Measurements from ENCODE around the gene STK24. TPM values are rescaled to one million over a fixed set of nuclear protein-coding genes. Genes with fewer than 3 reads are reported as not detected.
"Not testable (repeated sequence)": the region's sequence is repeated elsewhere in the genome, so short reads cannot be mapped to it uniquely, and the experiment has no call there.

Gene STK24
- total and polyA plus RNA-seq, 2 experiments from 2014 or later, result 83.3 to 98.0 TPM

DNA sequence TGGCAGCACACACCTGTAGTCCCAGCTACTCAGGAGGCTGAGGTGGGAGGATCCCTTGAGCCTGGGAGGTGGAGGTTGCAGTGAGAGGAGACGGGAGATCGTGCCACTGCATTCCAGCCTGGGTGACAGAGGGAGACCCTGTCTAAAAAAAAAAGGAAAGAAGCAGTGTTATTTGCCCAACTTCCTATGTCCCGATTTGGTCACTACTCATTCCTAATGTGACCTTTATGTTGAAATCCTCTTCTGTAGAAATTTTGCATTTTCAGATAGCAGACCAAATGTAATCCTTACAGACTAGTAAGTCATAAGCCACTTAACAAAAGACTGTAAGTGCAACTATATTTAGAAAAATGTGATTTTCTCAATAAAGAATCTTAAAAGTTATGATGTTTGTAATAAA, 18.2 kb upstream of the STK24 start:
- Histone ChIP-seq H3K4me1 (ENCODE audit: low read depth) (no peaks in the 10 kb centered on the region), H3K9me3 (ENCODE audit: low read depth) (no peaks in the 10 kb centered on the region), H3K27me3 (no peaks in the 10 kb centered on the region), H3K36me3 (no peaks in the 10 kb centered on the region), H3K27ac (no peak overlapping the region), H3K4me3 (no peak overlapping the region)
- DNase-seq (ENCODE audit: low read depth in 1 of 2, low spot score in 1 of 2), result no peak
- TF ChIP-seq, protein P1, sequence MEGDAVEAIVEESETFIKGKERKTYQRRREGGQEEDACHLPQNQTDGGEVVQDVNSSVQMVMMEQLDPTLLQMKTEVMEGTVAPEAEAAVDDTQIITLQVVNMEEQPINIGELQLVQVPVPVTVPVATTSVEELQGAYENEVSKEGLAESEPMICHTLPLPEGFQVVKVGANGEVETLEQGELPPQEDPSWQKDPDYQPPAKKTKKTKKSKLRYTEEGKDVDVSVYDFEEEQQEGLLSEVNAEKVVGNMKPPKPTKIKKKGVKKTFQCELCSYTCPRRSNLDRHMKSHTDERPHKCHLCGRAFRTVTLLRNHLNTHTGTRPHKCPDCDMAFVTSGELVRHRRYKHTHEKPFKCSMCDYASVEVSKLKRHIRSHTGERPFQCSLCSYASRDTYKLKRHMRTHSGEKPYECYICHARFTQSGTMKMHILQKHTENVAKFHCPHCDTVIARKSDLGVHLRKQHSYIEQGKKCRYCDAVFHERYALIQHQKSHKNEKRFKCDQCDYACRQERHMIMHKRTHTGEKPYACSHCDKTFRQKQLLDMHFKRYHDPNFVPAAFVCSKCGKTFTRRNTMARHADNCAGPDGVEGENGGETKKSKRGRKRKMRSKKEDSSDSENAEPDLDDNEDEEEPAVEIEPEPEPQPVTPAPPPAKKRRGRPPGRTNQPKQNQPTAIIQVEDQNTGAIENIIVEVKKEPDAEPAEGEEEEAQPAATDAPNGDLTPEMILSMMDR (IDR thresholded peaks at IDR 0.05; ENCODE audit: low read depth, low read length), result no peak

DNA sequence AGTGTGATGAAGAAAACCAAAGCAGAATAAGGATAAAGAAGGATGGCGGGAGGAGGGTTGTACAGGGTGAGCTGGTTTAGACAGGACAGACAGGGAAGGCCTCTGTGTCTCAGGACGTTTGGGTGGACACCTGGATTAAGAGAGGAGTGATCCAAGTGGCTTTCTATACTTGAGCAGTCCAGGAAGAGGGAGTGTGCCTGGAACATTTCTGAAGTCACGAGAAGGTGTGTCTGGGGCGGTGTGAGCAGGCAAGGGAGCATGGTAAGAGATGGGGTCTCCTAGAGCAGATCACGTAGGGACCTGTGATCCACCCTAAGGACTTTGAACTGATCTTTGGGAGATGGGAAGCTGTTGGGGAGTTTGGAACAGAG, 15.4 kb upstream of the STK24 start:
- no peaks in the 10 kb centered on the region for H3K27me3 ChIP-seq
- TF ChIP-seq, protein P1 (IDR thresholded peaks at IDR 0.05; ENCODE audit: low read depth, low read length), result no peak
- H3K4me1 ChIP-seq (ENCODE audit: low read depth), result no peaks in the 10 kb centered on the region
- H3K36me3 ChIP-seq, result no peaks in the 10 kb centered on the region
- no peaks in the 10 kb centered on the region for H3K9me3 ChIP-seq (ENCODE audit: low read depth)
- H3K27ac ChIP-seq, result no peak overlapping the region
- no peak overlapping the region for H3K4me3 ChIP-seq
- no peak for DNase-seq (ENCODE audit: low read depth in 1 of 2, low spot score in 1 of 2)

DNA sequence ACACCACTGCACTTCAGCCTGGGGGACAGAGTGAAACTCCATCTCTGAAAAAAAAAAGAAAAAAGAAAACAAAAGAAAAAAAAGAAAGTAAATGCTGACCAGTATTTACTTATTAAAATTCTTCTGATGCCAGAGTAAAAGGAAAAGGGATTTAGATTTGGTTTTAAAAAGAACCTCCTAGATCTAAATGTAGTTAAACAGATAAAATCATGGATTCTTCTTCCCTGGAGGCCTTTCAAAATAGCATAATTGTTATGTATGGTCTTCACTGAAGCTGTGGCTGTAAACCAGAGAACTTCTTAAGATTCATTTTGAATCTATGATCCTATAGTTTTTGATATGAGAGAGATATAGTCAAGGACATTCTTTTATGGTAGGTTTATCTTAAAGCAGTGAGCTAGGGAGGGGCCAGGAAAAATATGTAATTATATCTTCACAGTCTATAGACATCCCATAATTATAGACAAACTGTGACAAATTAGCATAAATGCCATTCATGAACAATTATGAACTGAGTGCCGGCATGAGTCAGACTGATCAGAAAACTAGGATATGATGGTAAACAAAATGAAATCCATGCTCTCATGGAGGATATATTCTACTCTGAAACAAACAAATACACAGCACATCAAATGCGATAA, 14.9 kb upstream of the STK24 start:
- no peaks in the 10 kb centered on the region for H3K9me3 ChIP-seq (ENCODE audit: low read depth)

DNA sequence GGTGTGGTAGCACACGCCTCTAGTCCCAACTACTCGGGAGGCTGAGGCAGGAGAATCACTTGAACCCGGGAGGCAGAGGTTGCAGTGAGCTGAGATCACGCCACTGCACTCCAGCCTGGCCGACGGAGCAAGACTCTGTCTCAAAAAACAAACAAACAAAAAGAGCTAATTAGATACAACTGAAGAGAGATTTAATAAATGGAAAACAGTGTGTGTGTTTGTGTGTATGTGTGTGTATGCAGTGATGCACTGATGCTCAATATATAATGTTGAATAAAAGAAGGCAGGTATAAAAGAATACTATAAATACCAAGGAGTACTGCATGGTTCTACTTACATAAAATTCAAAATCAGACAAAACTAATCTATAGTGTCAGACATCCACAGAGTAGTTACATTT, 13.6 kb upstream of the STK24 start:
- H3K4me3 ChIP-seq; H3K27me3 ChIP-seq; H3K36me3 ChIP-seq; H3K27ac ChIP-seq; H3K4me1 ChIP-seq (ENCODE audit: low read depth); H3K9me3 ChIP-seq (ENCODE audit: low read depth); DNase-seq (ENCODE audit: low read depth in 1 of 2, low spot score in 1 of 2): not testable (repeated sequence)

More for the DNA sequence above, 14.9 kb upstream of the STK24 start:
- H3K27me3 ChIP-seq, result no peaks in the 10 kb centered on the region
- no peak for DNase-seq (ENCODE audit: low read depth in 1 of 2, low spot score in 1 of 2)
- no peaks in the 10 kb centered on the region for H3K36me3 ChIP-seq
- TF ChIP-seq, protein P1 (IDR thresholded peaks at IDR 0.05; ENCODE audit: low read depth, low read length), result no peak
- no peaks in the 10 kb centered on the region for H3K4me1 ChIP-seq (ENCODE audit: low read depth)
- no peak overlapping the region for H3K4me3 ChIP-seq
- no peak overlapping the region for H3K27ac ChIP-seq

DNA sequence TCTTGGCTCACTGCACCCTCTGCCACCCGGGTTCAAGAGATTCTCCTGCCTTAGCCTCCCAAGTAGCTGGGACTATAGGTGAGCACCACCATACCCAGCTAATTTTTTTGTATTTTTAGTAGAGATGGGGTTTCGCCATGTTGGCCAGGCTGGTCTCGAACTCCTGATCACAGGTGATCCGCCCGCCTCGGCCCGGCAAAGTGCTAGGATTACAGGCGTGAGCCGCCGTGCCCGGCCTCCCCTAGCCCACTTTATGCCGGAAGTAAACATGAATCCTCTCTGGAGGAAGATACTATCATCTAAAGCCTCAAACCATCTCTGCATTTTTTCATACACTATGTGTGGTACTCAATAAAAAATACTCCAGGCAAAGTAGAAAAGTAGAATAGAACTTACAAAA, 12.6 kb upstream of the STK24 start:
- H3K36me3 ChIP-seq; H3K4me3 ChIP-seq; H3K9me3 ChIP-seq (ENCODE audit: low read depth); H3K27me3 ChIP-seq; H3K4me1 ChIP-seq (ENCODE audit: low read depth); DNase-seq (ENCODE audit: low read depth in 1 of 2, low spot score in 1 of 2); H3K27ac ChIP-seq: not testable (repeated sequence)

DNA sequence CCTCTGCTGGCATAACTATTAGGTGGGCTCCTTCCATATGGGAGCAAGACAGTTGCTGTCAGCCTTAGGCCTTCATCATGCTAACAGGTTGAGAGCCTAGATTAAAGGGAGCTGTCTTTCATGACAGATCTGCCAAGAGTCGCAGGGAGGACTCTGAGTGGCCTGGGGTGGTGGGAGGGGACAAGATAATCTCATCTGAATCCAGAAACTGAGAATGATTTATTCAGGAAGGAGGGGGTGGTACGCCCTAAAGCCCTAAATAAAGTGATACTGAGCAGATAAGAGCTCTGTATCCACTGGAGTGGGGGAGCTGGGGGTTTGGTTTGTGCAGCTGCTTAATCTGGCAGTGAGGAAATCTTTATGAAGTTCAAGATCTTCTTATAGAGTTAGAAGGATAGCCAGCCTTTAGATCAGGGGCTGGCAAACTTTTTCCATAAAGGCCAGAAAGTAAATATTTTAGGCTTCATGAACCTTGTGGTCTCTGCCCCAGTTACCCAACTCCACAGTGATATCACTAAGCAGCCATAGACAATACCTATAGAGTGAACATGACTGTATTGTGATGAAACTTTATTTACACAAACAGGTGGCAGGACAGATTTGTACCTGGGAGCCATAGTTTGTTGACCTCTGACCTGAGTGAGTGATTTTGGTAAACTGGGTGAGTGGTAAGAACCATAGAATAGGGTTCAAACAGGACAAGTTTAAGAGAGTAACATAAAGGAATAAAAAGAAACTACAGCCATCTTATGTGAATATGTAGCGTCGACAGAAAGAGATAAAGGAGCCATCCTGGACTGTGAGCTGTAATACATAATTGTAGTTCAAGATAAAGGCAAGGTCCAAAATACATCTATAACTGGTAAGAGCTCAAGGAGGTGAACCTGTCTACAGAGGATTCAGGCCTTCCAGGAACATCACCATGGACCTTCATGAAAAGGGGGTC, 9.8 kb upstream of the STK24 start:
- no peak overlapping the region for H3K4me3 ChIP-seq
- H3K27ac ChIP-seq, result no peak overlapping the region
- peaks cover 10% of the 10 kb centered on the region for H3K4me1 ChIP-seq (ENCODE audit: low read depth)
- no peaks in the 10 kb centered on the region for H3K9me3 ChIP-seq (ENCODE audit: low read depth)
- no peaks in the 10 kb centered on the region for H3K36me3 ChIP-seq
- TF ChIP-seq, protein P1 (IDR thresholded peaks at IDR 0.05; ENCODE audit: low read depth, low read length), result no peak
- H3K27me3 ChIP-seq, result no peaks in the 10 kb centered on the region
- no peak for DNase-seq (ENCODE audit: low read depth in 1 of 2, low spot score in 1 of 2)
